ENCODE data around the gene MYOD1.

The MYOD1 gene

DNA sequence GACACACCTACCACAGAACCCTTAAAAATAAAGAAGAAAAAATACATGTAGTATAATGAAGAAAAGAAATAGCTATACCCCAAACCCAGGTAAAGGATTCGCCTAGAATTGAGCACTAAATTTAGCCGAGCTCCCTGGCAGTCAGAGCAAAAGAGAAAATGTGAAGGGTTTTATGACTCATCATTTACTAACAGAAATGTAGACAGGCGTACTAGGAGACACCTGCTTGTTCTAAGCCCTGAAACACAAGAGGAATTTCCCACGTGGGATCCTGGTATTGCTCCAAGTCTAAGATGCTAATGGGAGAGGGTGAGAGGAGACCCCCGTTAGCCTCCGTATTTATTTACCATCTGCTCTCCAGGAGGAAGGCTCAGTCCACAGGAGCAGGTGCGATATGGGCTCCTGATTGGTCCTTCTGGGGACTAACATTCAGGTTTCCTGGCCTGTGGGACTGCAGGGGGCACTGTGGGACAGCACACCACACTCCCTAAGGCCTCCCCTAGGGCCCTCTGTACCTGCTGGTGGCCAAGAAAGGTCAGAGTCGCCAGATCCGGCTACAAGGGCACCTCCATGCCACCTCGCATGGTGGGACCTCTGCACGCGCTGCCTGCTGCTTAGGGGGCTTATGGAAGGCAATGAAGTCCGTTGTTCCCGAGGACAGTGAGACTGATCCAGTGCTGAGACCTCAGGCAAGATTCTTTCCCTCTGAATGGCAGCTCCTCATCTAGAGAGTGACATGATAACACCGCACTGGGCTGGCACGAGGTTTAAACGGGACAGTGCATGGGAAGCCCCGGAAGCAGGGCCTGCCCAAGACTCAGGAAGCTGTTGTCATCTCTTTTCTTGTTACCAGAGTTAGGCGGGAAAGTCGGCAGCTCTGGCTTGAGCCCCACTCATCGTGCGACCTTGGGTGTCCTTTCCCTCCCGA is 41.0 kb downstream of the MYOD1 start:
- Histone ChIP-seq H3K4me3 (ENCODE audit: low read length) (no peak overlapping the region), H3K36me3 (ENCODE audit: insufficient read depth, low read depth, low read length) (no peaks in the 10 kb centered on the region), H3K9ac (ENCODE audit: low read depth, low read length) (no peak overlapping the region), H3K9me3 (ENCODE audit: insufficient read depth, low read depth, low read length) (no peaks in the 10 kb centered on the region), H3K27me3 (ENCODE audit: insufficient read depth, low read length) (0 out of 2 replicates have a peak, but pooled peaks cover 4% of the 10 kb centered on the region), H3K27ac (ENCODE audit: low read length) (no peak overlapping the region), H3K4me1 (ENCODE audit: insufficient read depth, low read length) (no peaks in the 10 kb centered on the region)

- H3K27ac ChIP-seq (ENCODE audit: low read length): no peak overlapping the region
- no peaks in the 10 kb centered on the region for H3K36me3 ChIP-seq (ENCODE audit: insufficient read depth, low read depth, low read length)
- no peaks in the 10 kb centered on the region for H3K4me1 ChIP-seq (ENCODE audit: insufficient read depth, low read length)
- no peak overlapping the region for H3K9ac ChIP-seq (ENCODE audit: low read depth, low read length)
- H3K27me3 ChIP-seq (ENCODE audit: insufficient read depth, low read length): no peaks in the 10 kb centered on the region
- H3K9me3 ChIP-seq (ENCODE audit: insufficient read depth, low read depth, low read length): no peaks in the 10 kb centered on the region
- H3K4me3 ChIP-seq (ENCODE audit: low read length): no peak overlapping the region
Observed at GRCh38 chr11:17762309-17762974, 43.1 kb downstream of the MYOD1 start.

GRCh38 chr11:17763244-17763643 is 43.9 kb downstream of the MYOD1 start:
- Histone ChIP-seq H3K36me3 (ENCODE audit: insufficient read depth, low read depth, low read length) (no peaks in the 10 kb centered on the region), H3K9me3 (ENCODE audit: insufficient read depth, low read depth, low read length) (no peaks in the 10 kb centered on the region), H3K27ac (ENCODE audit: low read length) (no peak overlapping the region), H3K27me3 (ENCODE audit: insufficient read depth, low read length) (no peaks in the 10 kb centered on the region), H3K4me1 (ENCODE audit: insufficient read depth, low read length) (no peaks in the 10 kb centered on the region), H3K4me3 (ENCODE audit: low read length) (no peak overlapping the region), H3K9ac (ENCODE audit: low read depth, low read length) (no peak overlapping the region)

GRCh38 chr11:17763703-17764102 is 44.3 kb downstream of the MYOD1 start:
- no peaks in the 10 kb centered on the region for H3K36me3 ChIP-seq (ENCODE audit: insufficient read depth, low read depth, low read length)

DNA sequence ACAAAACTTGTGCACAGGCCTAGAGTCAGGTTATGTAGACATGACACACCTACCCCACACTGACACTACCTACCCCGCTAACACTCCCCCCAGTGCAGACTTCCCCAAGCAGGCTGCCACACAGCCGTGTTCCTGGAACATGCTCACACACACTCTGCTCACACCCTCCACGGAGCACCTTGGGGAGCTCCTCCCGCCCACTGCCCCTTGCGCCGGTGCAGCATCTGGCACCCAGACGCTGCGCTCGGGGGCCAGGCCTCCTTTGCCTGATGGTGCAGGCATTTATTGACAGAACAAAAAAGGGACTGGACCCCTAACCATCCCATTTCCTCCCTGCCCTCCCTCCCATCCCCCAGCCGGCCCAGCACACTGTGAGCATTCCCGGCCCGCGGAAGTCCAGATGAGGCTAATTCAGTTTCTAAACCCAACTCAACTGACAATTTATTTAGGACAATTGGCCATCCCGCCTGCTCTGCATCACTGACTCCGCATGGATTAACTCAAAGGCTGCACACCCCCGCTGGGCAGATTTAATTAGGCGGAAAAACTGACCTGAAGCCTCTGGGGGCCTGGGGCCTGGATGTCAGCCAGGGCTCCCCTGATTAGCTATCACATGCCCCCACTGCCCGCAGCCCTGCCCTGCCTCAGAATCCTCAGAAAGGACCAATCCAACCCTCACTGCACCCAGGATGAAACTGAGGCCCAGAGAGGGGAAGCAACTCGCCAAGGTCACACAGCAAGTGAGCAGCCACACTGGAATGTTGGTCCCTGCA is 45.3 kb downstream of the MYOD1 start:
- no peak overlapping the region for H3K9ac ChIP-seq (ENCODE audit: low read depth, low read length)

More at GRCh38 chr11:17763703-17764102, 44.3 kb downstream of the MYOD1 start:
- Histone ChIP-seq H3K9me3 (ENCODE audit: insufficient read depth, low read depth, low read length) (no peaks in the 10 kb centered on the region), H3K9ac (ENCODE audit: low read depth, low read length) (no peak overlapping the region), H3K4me1 (ENCODE audit: insufficient read depth, low read length) (no peaks in the 10 kb centered on the region), H3K27me3 (ENCODE audit: insufficient read depth, low read length) (no peaks in the 10 kb centered on the region), H3K4me3 (ENCODE audit: low read length) (no peak overlapping the region), H3K27ac (ENCODE audit: low read length) (no peak overlapping the region)

DNA sequence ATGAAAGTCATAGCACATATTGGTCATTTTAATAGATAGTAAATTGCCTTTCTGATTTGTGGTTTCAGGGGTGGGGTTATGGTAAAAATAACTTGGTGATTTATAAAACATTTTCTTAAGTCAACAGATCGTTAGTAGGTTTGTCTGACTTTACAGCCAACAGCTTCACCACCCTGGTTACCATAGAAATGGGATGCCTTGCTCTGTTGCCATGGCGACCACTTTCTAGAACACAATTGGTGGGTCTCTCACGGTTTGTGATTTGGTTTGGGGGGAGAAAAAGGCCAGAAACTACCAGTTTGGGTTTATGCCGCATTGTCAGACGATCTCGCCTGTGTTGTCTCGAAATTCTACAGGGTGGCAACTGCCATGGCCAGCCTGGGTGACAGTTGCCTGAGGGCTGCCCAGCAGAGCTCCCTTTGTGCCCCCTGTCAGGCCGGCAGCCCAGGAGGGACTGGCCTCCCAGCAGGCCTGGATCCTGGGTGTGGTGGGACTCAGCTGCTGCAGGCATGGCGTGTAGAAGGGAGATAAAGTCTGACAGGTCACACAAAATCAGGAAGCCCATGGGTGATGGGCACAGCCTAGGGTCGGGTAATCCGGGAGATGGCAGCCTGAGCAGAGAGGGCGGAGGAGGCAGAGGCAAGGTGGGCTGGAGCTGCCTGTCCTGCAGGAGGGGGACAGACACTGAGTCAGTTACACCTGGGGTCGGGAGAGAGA is 46.1 kb downstream of the MYOD1 start:
- Histone ChIP-seq H3K4me3 (ENCODE audit: low read length) (no peak overlapping the region), H3K9me3 (ENCODE audit: insufficient read depth, low read depth, low read length) (no peaks in the 10 kb centered on the region), H3K27ac (ENCODE audit: low read length) (no peak overlapping the region), H3K9ac (ENCODE audit: low read depth, low read length) (no peak overlapping the region), H3K27me3 (ENCODE audit: insufficient read depth, low read length) (no peaks in the 10 kb centered on the region), H3K36me3 (ENCODE audit: insufficient read depth, low read depth, low read length) (no peaks in the 10 kb centered on the region), H3K4me1 (ENCODE audit: insufficient read depth, low read length) (no peaks in the 10 kb centered on the region)

More for the DNA sequence above, 45.3 kb downstream of the MYOD1 start:
- H3K27me3 ChIP-seq (ENCODE audit: insufficient read depth, low read length): no peaks in the 10 kb centered on the region
- H3K4me1 ChIP-seq (ENCODE audit: insufficient read depth, low read length): no peaks in the 10 kb centered on the region
- no peaks in the 10 kb centered on the region for H3K36me3 ChIP-seq (ENCODE audit: insufficient read depth, low read depth, low read length)
- H3K9me3 ChIP-seq (ENCODE audit: insufficient read depth, low read depth, low read length): no peaks in the 10 kb centered on the region
- H3K4me3 ChIP-seq (ENCODE audit: low read length): no peak overlapping the region
- no peak overlapping the region for H3K27ac ChIP-seq (ENCODE audit: low read length)

- Histone ChIP-seq H3K9me3 (ENCODE audit: insufficient read depth, low read depth, low read length) (no peaks in the 10 kb centered on the region), H3K4me3 (ENCODE audit: low read length) (no peak overlapping the region), H3K4me1 (ENCODE audit: insufficient read depth, low read length) (no peaks in the 10 kb centered on the region), H3K36me3 (ENCODE audit: insufficient read depth, low read depth, low read length) (no peaks in the 10 kb centered on the region), H3K27ac (ENCODE audit: low read length) (no peak overlapping the region), H3K27me3 (ENCODE audit: insufficient read depth, low read length) (no peaks in the 10 kb centered on the region), H3K9ac (ENCODE audit: low read depth, low read length) (no peak overlapping the region)
Observed at GRCh38 chr11:17766073-17766359, 46.6 kb downstream of the MYOD1 start.

DNA sequence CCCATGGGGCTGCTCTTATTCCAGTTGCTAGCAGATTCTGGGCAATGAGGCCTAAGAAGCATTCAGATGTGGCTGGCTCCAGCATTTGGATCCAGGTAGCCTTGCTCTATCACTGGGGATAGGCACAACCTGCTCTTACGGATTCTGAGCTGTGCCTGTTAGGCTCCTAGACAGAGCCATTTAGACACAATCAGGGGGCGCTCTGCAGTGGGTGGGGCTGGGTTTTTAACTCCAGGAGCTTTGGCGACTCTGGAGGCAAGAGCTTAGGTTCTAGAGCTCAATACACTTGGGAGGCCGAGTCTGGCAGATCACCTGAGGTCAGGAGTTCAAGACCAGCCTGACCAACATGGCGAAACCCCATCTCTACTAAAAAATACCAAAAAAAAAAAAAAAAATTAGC is 47.2 kb downstream of the MYOD1 start:
- H3K4me1 ChIP-seq (ENCODE audit: insufficient read depth, low read length): no peaks in the 10 kb centered on the region
- H3K27me3 ChIP-seq (ENCODE audit: insufficient read depth, low read length): no peaks in the 10 kb centered on the region
- no peak overlapping the region for H3K4me3 ChIP-seq (ENCODE audit: low read length)
- no peaks in the 10 kb centered on the region for H3K36me3 ChIP-seq (ENCODE audit: insufficient read depth, low read depth, low read length)
- no peak overlapping the region for H3K27ac ChIP-seq (ENCODE audit: low read length)
- H3K9me3 ChIP-seq (ENCODE audit: insufficient read depth, low read depth, low read length): no peaks in the 10 kb centered on the region
- H3K9ac ChIP-seq (ENCODE audit: low read depth, low read length): no peak overlapping the region

- Histone ChIP-seq H3K27ac (ENCODE audit: low read length) (no peak overlapping the region), H3K36me3 (ENCODE audit: insufficient read depth, low read depth, low read length) (no peaks in the 10 kb centered on the region), H3K27me3 (ENCODE audit: insufficient read depth, low read length) (no peaks in the 10 kb centered on the region), H3K4me1 (ENCODE audit: insufficient read depth, low read length) (no peaks in the 10 kb centered on the region), H3K9ac (ENCODE audit: low read depth, low read length) (no peak overlapping the region), H3K9me3 (ENCODE audit: insufficient read depth, low read depth, low read length) (no peaks in the 10 kb centered on the region), H3K4me3 (ENCODE audit: low read length) (no peak overlapping the region)
Observed at GRCh38 chr11:17767301-17767885, 48.0 kb downstream of the MYOD1 start.

GRCh38 chr11:17767914-17768313 is 48.5 kb downstream of the MYOD1 start:
- H3K36me3 ChIP-seq (ENCODE audit: insufficient read depth, low read depth, low read length): no peaks in the 10 kb centered on the region
- H3K9ac ChIP-seq (ENCODE audit: low read depth, low read length): no peak overlapping the region
- H3K9me3 ChIP-seq (ENCODE audit: insufficient read depth, low read depth, low read length): no peaks in the 10 kb centered on the region
- no peaks in the 10 kb centered on the region for H3K27me3 ChIP-seq (ENCODE audit: insufficient read depth, low read length)
- H3K4me1 ChIP-seq (ENCODE audit: insufficient read depth, low read length): no peaks in the 10 kb centered on the region
- no peak overlapping the region for H3K27ac ChIP-seq (ENCODE audit: low read length)
- no peak overlapping the region for H3K4me3 ChIP-seq (ENCODE audit: low read length)

DNA sequence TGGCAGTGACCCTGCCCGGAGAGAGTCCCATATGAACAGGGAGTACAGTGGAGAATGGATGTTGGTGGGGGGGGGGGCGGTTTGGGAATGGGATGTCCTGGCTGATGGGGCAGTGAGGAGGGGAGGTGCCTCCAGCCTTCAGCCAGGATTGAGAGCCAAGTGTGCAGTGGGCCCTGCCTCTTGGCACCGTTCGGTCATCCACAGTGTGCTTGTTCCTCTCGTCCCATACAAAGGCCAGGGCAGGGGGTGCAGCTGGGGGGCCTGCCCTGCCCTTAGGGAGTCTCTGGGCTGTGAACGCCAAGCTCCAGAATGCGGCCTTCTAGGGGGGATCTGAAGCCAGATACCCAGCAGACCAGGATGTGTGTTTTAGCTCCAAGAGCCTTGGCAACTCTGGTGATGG is 49.2 kb downstream of the MYOD1 start:
- no peaks in the 10 kb centered on the region for H3K36me3 ChIP-seq (ENCODE audit: insufficient read depth, low read depth, low read length)
- H3K9me3 ChIP-seq (ENCODE audit: insufficient read depth, low read depth, low read length): no peaks in the 10 kb centered on the region
- H3K9ac ChIP-seq (ENCODE audit: low read depth, low read length): no peak overlapping the region
- H3K4me3 ChIP-seq (ENCODE audit: low read length): no peak overlapping the region
- H3K27me3 ChIP-seq (ENCODE audit: insufficient read depth, low read length): no peaks in the 10 kb centered on the region
- H3K27ac ChIP-seq (ENCODE audit: low read length): no peak overlapping the region
- no peaks in the 10 kb centered on the region for H3K4me1 ChIP-seq (ENCODE audit: insufficient read depth, low read length)

Data from iPS-20b (cell line).